ENCODE results near the gene OTUD7B.
"Not testable (repeated sequence)": the region's sequence is repeated elsewhere in the genome, so short reads cannot be mapped to it uniquely, and the experiment has no call there.

OTUD7B gene

DNA sequence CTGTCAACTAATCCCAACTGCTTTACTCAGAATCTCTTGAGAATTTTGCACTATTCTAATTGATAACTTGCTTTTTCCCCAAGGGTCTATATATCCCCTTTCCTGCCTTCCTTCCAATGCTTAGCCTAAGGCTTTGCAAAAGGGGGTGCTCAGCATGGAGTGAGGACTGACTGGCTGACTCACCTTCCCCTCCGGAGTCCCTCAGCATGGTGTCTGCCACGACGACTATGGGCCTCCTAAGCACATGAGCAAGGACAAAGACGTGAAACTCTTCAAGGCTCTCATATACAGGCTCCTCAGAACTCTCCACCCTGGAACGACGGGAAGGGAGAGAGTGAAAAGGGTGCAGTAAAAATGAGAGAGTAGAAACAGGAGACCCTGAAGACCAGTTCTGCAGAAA is 60.6 kb downstream of the OTUD7B start:
- no peak for DNase-seq (ENCODE audit: low spot score)

DNA sequence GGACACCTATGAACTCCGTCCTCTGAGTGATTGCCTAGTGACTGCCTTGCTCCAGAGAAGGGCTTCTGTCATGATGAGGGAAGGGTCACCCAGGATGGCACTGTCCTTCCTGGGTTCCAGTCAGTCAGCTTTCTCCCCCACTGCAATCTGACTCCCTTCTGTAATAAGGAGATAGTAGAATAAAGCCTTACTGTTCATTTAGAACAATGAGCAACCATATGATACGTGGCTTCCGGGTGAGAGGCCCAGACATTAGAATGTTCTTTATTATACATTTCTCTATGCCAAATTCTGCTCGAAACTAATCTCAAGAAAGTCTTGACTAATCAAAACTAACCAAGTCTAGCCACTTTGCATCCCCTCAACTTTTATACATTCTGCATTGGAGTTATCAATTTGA is 65.3 kb downstream of the OTUD7B start:
- DNase-seq (ENCODE audit: low spot score), result no peak

DNA sequence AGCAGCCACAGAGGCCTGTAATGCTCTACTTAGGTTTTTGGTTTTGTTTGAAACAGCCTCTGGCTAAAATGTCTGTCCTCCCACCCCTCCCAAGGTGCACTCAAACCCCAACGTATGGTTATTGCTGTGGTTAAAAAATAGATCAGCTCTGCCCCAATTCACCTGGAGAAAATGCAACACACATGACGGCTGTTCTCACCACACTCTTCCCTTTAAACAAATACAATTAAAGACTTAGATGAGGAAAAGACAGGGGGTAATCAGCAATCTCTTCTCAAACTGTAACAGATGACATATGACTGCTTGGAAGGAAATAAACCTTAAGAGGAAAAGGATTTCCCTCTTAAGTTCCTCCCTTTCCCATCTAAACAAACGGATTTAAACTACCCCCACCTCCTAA is 67.6 kb downstream of the OTUD7B start:
- DNase-seq (ENCODE audit: low spot score), result no peak

DNA sequence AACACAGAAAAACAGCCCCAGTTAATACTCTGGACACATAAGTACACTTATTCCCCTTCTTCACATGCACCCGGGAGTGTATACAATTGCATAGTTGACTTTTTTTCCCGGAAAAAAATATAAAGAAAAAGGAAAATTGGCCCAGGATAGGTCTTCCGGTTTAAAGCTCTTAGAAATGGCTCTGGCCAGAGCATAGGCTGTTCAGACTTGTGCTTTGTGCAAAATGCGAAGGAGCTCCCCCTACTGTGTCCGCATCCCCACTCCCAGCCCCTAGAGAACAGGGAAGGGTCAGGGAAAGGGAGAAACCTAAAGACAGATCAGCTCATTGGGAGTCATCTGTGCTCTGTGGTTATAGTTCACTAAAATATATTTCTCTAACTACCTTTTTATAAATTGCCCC is 68.3 kb downstream of the OTUD7B start:
- peak; percentile 39 for DNase-seq (ENCODE audit: low spot score)

DNA sequence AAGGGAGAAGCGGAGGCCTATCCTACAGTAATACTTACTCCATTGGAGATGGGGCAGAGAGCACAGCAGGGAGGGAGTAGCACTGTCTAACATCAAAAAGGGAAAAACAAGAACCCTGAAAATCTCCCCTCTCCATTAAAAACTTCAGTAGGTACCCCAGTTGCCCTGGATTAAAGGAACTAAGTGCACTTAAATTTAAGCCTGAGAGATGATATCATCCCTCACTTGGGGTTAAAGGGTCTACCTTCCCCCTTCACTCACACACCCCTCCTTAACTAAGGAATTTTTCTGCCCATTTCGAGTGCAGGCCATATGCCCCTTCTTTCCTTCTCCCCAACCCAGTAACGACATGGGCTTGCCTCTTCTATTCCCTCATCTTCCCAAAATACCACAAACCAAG is 70.1 kb downstream of the OTUD7B start:
- no peak for DNase-seq (ENCODE audit: low spot score)

DNA sequence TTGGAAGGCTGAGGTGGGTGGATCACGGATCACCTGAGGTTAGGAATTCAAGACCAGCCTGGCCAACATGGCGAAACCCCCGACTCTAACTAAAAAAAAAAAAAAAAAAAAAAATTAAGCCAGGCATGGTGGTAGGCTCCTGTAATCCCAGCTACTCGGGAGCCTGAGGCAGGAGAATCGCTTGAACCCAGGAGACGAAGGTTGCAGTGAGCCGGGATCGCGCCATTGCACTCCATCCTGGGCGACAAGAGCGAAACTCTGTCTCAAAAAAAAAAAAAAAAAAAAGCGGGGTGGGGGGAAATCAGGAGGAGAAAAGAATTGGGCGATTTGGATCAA is 71.9 kb downstream of the OTUD7B start:
- not testable (repeated sequence) for DNase-seq (ENCODE audit: low spot score)

DNA sequence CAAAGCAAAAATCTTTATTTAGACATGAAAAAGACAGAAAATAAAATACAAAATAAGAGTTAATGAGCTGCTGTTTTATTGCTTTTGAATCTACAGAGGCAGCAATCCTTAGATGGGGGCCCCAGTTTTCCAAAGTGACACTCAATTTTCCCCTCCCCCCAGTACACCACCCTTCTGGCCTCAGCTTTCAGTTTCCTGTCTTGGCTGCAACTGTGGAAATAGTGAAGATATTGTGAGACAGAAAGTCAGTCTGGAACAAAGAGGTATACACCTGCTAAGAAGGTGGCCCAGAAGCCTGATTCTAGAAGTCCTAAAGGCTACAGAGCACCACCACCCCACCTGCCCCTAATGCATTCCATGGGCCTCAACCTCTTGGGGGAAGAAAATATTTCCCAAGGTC is 72.8 kb downstream of the OTUD7B start:
- DNase-seq (ENCODE audit: low spot score), result no peak

DNA sequence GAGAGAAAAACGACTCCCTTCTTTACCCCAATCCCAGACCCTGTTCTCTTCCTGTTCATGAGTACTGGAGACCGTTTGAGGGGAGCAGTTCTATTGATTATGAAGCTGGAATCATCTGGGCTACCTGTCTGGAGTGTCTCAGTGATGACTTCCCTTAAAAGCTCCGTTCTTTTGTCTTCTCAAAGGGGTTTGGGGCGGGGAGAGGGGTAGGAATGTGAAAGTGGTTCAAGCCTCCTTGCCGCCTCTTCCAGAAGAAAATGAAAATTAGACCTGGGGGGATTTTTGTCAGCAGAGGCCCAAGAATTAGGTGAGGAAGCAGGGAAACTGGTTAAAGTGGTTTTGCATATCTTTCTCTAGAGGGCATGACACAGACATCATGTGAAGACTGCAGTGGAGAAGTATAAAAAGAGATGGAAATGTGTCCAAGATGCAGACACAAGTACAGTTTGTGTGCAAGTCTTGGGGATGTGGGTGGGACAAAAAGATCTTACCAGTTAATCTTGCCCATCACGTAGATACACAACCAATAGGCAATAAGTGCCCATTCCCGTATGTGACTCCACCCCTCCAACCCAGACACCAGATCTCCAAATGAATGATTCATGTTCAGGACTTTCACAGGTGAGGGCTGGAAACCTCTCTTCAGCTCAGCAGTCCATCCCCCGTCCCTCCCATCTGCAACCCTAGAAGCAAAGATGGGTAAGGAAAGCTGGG is 73.4 kb downstream of the OTUD7B start:
- peak; percentile 37 for DNase-seq (ENCODE audit: low spot score)

DNA sequence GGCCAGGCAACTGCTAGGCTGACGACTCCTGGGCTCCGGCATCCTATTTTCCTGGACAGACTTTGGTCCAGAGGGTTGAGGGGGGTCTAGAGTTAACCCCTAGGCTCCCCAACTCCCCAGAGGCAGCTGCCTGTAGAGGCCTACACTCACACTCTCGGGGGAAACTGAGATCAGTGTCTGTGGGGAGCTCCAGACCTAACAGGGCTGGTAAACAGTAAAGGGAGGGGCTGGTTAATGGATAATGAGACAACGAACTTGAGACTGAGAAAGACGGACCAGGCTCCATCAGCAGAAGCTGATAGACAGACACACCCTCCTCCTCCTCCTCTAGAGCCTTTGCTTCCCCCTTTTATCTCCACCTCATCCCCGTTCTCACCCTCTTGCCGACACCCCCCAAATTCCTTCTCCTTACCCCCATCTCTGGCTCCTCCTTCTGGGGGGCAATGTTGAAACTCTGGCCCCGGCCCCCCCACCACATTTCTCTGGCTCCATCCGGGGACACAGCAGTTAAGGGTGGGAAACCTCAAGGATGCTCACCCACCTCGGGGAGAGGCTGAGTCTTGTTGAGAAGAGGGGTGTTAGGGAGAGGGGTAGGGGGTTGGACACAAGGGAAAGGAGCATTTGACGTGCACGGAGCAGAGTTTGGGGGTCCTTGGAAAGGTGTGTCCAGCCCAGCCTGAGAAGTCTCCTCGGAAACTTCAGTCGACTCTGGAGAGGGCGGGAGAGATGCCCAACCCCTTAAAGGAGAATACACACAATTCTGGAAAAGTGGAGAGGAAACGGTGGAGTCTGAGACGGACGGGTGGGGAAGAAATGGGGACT is 74.1 kb downstream of the OTUD7B start, which contains the start of gene MTMR11:
Gene MTMR11, minus strand, starts transcription at position 710 of the 822 bp plus-strand sequence. Its CDS starts 232 bp downstream, at position 478.
- no peak for DNase-seq (ENCODE audit: low spot score)

DNA sequence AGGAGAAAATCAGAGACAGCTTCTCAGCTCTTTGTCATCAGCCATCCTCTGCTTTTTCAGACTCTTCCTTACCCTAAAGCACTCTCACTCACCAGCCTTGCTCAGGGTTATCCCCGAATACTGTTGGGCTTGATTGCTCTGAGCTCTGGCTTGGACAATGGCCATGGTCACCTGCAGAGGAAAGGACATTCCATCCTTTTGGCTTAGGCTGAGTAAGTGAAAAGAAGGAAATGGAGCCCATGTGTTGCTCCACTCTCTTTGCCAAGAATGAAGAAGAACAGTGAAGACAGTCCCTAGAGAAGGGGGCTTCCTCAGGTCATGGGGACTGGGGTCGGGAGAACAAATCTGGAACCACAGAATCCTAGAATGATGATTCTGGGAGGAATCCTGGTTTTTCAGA is 76.2 kb downstream of the OTUD7B start:
- DNase-seq (ENCODE audit: low spot score), result no peak

DNA sequence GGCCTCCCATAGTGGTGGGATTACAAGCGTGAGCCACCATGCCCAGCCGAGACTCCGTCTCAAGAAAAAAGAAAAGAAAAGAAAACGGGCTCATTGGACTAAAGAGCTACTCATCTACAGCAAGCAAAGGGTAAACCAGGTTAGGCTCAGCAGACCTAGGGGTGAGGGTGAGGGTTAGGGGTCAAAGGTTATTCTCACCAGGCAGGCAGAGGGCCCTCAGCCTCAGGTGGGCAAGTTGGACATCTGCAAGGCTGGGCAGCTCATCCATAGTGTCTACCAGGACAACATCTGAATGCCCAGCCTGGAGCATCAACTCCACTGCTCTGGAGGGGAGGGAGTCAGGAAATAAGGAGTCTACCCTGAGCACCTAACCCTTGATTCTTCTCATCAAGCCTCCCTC is 77.3 kb downstream of the OTUD7B start:
- no peak for DNase-seq (ENCODE audit: low spot score)

DNA sequence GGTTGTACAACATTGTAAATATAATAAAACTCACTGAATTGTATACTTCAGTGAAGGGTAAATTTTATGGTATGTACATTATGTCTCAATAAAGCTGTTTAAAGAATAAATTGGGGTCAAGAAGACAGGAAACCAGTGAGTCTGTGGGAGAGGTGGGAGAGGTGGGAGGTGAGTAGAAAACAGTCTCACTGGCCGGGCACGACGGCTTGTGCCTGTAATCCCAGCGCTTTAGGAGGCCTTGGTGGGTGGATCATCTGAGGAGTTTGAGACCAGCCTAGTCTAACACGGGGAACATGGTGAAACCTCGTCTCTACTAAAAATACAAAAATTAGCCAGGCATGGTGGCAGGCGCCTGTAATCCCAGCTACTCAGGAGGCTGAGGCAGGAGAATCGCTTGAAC is 78.1 kb downstream of the OTUD7B start:
- no peak for DNase-seq (ENCODE audit: low spot score)

DNA sequence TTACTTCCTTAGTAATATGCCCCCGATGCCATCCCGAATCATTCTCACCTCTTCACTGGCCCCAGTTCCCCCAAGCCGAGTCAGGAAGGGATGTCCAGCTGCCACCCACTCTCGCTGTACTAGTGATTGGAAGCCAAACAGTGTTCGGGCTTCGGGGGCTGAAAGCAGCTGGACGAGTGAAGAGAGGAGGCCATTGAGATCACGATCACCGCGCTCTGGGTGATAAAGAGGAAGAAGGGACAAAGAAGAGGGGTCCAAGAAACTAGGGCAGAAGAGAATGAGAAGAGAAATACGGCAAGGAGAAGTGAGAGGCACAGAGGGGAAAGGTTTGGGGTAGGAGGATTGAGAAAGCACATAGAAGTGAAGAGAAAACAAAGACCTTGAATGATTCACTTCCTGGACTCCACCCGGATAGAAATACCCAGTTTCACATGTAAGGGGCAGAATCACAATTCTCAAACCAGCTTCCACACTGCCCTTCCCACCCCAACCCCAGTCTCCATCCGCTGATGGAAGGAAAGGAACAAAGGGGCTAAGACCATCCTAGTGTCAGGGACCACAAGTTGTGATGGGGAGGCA is 79.2 kb downstream of the OTUD7B start:
- DNase-seq (ENCODE audit: low spot score), result no peak

DNA sequence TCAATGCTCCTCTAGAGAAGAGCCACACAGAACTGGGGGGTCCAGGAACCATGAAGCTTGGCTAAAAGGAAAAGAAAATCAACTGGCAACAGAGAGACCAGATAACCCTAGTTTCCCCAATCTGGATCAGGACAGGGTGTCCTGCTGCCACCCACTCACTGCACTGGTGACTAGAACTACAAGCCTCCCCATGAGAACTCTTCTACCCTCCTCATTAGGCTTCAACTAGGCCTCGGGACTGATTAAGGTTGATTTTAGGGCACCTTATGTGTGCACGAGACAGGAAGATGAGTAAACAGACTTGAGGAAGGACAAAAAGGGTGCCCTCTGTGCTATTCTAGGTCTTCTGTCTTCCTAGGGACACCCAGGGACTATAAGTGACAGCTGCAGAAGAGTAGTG is 80.7 kb downstream of the OTUD7B start:
- no peak for DNase-seq (ENCODE audit: low spot score)

DNA sequence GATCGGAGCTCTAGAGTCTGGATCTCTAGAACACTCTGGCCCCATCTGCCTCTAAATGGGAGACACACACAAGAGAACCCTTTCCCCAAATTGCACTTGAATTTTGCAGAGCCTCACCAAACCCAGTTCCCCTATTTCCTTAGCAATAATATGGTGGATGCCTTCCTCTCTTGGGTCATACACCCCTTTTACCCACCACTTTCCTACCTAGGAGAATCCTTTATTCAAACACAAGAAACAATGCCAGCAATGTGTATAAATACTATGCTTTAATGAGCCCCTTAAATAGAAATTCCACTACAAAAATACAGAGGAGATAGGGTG is 82.2 kb downstream of the OTUD7B start:
- no peak for DNase-seq (ENCODE audit: low spot score)

DNA sequence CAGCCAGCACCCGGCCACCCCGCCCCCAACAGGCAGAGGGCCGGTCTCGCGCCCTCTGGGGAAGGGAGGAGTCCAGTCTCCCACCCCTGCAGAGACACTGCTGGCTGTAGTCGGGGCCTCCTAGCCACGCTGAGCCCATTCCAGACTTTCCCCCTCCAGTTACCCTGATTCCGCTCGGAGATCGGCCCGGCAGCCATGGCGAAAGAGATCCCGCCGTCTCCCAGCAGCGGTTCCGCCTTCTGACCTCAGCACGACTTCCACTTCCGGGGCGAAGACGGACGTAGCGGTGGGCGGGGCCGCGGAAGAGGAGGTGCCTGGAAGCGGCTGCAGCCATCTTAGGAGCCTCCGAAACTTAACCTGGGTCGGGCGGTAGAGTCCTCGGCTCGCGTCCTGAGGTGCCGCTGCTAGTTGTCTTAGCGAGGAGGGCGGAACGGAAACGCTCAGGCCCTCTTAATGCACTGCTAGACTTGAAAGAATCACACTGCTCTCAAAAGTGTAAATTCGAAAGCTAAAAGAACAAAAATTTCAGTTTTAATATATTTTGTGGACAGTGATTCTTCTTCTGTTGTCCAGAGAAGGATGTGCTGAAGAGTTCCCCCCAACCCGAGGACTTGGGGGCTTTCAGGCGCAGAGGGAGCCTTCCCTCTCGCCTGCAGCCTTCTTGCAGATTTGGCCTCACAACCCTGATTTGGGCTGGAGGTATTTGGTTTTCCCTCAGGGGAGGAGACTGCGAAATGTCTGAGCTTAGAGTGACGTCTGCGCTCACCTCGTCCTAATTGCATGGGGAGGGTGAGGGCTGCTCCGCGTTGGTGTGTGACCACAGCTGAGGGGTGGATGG is 82.7 kb downstream of the OTUD7B start, which contains the start of gene SF3B4:
Gene SF3B4, minus strand, starts transcription at position 241 of the 838 bp plus-strand sequence. Its CDS starts 44 bp downstream, at position 197.
- DNase-seq (ENCODE audit: low spot score), result peak; percentile 75

DNA sequence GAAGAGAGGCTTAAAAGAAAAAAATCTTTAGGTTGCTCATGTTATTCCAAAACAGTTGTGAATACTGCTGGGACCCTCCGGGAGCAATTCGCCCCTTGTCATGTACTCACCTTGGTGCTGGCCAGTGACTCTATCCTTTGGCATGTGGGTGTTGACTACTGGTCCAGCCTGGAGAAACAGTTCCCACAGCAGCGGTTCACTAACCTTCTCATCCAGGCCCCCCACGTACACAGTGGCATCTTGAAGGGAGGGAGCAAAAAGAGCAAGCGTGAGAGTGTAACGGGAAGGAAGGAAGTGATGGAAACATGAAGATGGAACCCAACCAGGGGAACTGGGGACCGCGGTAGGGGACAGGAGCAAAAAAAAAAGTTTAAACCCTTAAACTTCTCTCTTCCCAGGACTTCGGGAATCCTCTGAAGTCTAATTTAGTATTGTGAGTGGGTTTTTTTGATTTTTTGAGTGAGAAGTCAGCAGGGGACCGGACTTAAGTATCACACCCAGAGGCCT is 83.4 kb downstream of the OTUD7B start:
- DNase-seq (ENCODE audit: low spot score), result no peak

DNA sequence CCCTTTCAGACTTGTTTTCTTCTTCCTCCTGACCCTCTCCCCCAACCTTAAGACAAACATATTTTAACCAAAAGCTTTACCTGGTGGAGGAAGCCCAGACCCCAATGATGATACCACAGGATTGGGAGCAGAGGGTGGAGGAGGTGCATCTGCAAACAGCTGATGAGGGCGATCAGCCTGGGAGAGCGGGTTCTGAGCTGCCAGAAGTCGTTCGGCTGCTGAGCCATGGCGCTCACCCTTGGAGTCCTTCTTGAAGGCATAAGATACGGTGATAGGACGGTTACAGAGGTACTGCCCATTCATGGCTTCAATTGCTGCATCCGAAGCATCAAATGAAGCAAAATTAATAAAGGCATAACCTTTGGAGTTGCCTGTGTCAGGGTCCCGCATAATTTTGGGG is 84.2 kb downstream of the OTUD7B start:
- no peak for DNase-seq (ENCODE audit: low spot score)

DNA sequence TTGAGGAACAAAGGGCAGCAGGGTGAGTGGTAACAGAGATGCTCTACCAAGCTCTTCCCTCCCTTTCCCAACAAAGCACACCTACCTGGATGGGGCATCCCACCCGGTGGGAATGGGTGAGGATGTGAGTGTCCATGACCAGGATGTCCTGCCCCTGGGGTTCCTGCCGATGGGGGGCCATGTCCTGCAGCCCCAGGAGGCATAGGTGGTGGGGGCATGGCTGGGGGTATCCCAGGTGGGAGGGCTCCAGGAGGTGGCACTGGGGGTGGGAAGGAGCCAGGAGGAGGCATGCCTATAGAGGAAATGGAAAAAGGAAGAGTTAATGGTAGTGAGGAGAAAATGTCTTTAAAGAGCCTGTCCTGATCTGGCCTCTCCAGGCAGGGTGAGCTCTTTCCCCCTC is 84.8 kb downstream of the OTUD7B start:
- DNase-seq (ENCODE audit: low spot score), result no peak

DNA sequence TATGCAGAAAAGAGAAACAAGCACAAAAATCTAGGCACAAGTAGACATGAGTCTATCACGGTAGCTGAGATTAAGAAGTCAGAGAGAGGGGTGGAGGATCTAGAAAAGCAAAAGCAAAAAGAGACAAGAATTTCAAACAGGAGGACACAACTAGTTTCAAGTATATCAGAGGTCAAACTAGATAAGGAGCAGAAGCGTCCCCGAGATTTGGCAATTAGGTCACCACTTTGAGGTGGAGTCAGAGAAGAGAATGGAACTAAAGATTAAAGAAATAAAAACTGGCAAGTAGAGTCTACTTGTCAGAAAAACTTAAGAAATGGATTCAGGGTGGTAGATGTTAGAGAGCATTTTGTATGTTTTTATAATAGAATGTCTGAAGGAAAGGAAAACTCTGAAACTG is 85.2 kb downstream of the OTUD7B start:
- DNase-seq (ENCODE audit: low spot score), result no peak

DNA sequence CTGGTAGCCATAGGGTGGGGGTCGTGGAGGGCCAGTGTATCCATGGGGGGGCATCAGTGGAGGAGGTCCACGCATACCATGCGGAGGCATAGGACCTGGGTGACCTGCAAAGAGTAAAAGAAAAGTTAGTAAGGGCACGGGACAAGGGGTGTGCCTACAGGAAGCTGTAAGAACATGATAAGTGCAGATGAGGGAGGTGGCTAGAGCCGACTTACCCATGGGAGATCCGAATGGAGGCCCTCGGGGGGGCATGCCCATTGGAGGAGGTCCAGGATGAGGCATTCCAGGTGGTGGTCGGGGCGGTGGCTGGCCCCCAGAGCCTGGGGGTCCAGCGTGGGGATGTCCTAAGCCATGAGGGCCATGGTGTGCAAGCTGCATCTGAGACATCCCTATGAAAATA is 86.9 kb downstream of the OTUD7B start:
- DNase-seq (ENCODE audit: low spot score), result no peak

DNA sequence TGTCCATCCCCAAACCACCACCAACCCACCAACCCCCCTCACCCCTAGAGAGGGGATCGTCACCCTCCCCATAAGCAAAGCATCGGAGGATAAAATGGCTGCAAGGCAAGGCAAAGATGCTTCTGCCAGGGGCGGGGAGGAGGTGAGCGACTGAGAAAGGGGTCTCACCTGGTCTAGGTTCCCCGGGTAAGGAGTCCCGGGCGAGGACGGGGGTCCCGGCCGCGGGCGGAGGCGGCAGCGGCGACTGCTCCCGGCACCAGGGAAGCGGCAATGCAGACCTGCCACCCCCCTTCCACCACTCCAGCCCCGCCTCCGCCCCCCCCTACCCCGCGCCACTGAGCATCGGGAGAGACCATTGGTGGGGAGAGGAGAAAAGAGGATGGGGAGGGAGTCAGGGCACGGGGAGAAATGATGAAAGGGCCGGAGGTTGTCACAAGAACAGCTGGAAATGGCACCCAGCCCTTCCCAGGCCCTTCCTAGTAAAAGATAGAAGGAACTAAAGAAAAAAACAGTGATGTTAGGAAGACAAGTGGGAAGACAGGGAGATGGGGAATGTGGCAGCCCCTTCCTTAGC is 92.9 kb downstream of the OTUD7B start, which contains the start of gene SV2A:
Gene SV2A, minus strand, starts transcription at position 274 of the 574 bp plus-strand sequence. CDS start 4,004 bp downstream, outside the sequence.
- DNase-seq (ENCODE audit: low spot score), result peak; percentile 47

All from HuH-7.5 (cell line).